ENCODE results near the gene GNL3. TPM values are rescaled to one million over a fixed set of nuclear protein-coding genes. Genes with fewer than 3 reads are reported as not detected.

GNL3 gene
- total RNA-seq, 1 experiment from 2014 or later, result 205 TPM

DNA sequence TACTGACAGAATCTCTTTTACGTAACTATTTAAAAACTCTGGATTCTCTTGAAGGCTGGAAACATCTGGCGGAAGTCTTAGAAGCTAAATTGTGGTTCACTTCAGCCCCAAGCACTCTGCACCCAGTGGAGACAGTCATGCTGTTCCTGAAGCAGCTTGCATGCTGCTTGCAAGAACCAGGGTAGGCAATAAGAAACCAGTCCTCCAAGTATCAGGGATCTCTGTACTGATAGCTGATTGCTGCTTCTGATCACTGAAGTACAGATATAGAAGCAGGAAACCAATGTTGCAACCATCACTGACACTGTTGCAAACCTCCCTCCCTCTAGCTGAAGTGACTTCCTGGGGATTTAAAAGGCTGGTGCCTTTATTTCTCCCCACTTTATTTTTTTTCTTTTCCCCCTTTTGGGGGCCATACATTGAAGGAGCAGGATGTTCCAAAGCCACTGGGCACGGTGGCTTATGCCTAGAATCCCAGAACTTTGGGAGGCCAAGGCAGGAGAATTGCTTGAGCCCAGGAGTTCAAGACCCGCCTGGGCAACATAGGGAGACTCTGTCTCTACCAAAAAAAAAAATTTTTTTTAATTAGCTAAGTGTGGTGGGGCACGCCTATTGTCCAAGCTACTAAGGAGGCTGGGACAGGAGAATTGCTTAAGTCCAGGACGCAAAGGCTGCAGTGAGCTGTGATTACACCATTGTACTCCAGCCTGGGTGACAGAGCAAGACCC is 35.3 kb downstream of the GNL3 start:
- RAD21 ChIA-PET (ENCODE audit: low non-redundant PET in 1 of 2, low total read pairs in 2 of 2, uncharacterized antibody in 2 of 2, unreplicated experiment in 2 of 2), result no interaction called here
- POLR2A ChIA-PET, result no interaction called here
- Histone ChIP-seq H3K27me3 (ENCODE audit: insufficient read depth, low read length) (no peaks in the 10 kb centered on the region), H4K20me1 (ENCODE audit: insufficient read depth) (no peaks in the 10 kb centered on the region), H3K27ac (ENCODE audit: low read depth, low read length) (no peak overlapping the region), H3K4me2 (ENCODE audit: low read length) (no peak overlapping the region), H2AFZ (ENCODE audit: low read depth, low read length, poor library complexity, severe bottlenecking) (no peak overlapping the region), H3K4me1 (ENCODE audit: control insufficient read depth in 1 of 2, insufficient read depth in 2 of 2, low read length in 2 of 2) (no peaks in the 10 kb centered on the region), H3K9me3 (ENCODE audit: control insufficient read depth in 1 of 2, insufficient read depth in 1 of 2, low read depth in 1 of 2, low read length in 2 of 2) (no peaks in the 10 kb centered on the region), H3K9me2 (ENCODE audit: insufficient read depth) (no peaks in the 10 kb centered on the region), H3K36me3 (ENCODE audit: control insufficient read depth in 1 of 2, insufficient read depth in 2 of 2, low read length in 2 of 2) (peaks cover 0 to 3% of the 10 kb centered on the region in 2 experiments; a peak in 1 of 4 replicates), H3K79me2 (ENCODE audit: insufficient read depth, low read length) (no peaks in the 10 kb centered on the region), H3K9ac (ENCODE audit: low read length) (no peak overlapping the region), H3K4me3 (replicated peaks in 1 of 2; ENCODE audit: low read depth in 1 of 2, low read length in 2 of 2) (no peak overlapping the region)
- DNase-seq (ENCODE audit: low read depth, low spot score) (no peak), ATAC-seq (no peak)
- no TSS peak for BruUV-seq (replicated peaks)
- TF ChIP-seq, protein P1, sequence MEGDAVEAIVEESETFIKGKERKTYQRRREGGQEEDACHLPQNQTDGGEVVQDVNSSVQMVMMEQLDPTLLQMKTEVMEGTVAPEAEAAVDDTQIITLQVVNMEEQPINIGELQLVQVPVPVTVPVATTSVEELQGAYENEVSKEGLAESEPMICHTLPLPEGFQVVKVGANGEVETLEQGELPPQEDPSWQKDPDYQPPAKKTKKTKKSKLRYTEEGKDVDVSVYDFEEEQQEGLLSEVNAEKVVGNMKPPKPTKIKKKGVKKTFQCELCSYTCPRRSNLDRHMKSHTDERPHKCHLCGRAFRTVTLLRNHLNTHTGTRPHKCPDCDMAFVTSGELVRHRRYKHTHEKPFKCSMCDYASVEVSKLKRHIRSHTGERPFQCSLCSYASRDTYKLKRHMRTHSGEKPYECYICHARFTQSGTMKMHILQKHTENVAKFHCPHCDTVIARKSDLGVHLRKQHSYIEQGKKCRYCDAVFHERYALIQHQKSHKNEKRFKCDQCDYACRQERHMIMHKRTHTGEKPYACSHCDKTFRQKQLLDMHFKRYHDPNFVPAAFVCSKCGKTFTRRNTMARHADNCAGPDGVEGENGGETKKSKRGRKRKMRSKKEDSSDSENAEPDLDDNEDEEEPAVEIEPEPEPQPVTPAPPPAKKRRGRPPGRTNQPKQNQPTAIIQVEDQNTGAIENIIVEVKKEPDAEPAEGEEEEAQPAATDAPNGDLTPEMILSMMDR (IDR thresholded peaks at IDR 0.05 in 2 of 3, conservative IDR thresholded peaks at IDR 0.05 in 1 of 3; ENCODE audit: borderline replicate concordance in 1 of 3, insufficient read depth in 1 of 3, low read depth in 2 of 3, low read length in 2 of 3), result no peak
- TF ChIP-seq ATF3 (IDR thresholded peaks at IDR 0.05) (no peak), CBX3 (IDR thresholded peaks at IDR 0.05; ENCODE audit: low read depth) (no peak), ZBTB33 (IDR thresholded peaks at IDR 0.05; ENCODE audit: extremely low read depth, insufficient replicate concordance, low read length) (no peak), TCF7L2 (IDR thresholded peaks at IDR 0.05; ENCODE audit: borderline replicate concordance, extremely low read depth, insufficient read depth, insufficient read length) (no peak), SIN3A (IDR thresholded peaks at IDR 0.05; ENCODE audit: low read depth) (no peak), EGR1 (IDR thresholded peaks at IDR 0.05; ENCODE audit: low read depth) (no peak), CEBPB (IDR thresholded peaks at IDR 0.05; ENCODE audit: low read depth) (no peak), FOSL1 (IDR thresholded peaks at IDR 0.05; ENCODE audit: low read depth) (no peak), ZFX (IDR thresholded peaks at IDR 0.05) (no peak), YY1 (IDR thresholded peaks at IDR 0.05; ENCODE audit: extremely low read depth, insufficient replicate concordance, low read depth, low read length) (no peak), SRF (IDR thresholded peaks at IDR 0.05; ENCODE audit: low read depth) (no peak), ZNF274 (IDR thresholded peaks at IDR 0.05; ENCODE audit: low read depth, low read length) (no peak), POLR2AphosphoS5 (IDR thresholded peaks at IDR 0.05; ENCODE audit: low read depth, low read length) (no peak), RAD21 (IDR thresholded peaks at IDR 0.05; ENCODE audit: low read depth) (no peak), SP1 (IDR thresholded peaks at IDR 0.05; ENCODE audit: low read depth) (no peak), REST (IDR thresholded peaks at IDR 0.05; ENCODE audit: low read depth) (no peak), JUND (IDR thresholded peaks at IDR 0.05) (no peak), EZH2 (IDR thresholded peaks at IDR 0.05) (no peak)
- TF ChIP-seq, protein P2, sequence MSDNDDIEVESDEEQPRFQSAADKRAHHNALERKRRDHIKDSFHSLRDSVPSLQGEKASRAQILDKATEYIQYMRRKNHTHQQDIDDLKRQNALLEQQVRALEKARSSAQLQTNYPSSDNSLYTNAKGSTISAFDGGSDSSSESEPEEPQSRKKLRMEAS (IDR thresholded peaks at IDR 0.05), result no peak
- intact Hi-C loops (cut with micrococcal nuclease), result no loop called here
- CTCF ChIA-PET, result no interaction called here

Measured in HCT116 (cell line).